ENCODE results near the gene LRRC3. TPM values are rescaled to one million over a fixed set of nuclear protein-coding genes. Genes with fewer than 3 reads are reported as not detected.

Gene LRRC3
- polyA plus RNA-seq, 4 donors: 4.4 to 6.0 (median 5.0) TPM

- no peak for DNase-seq (ENCODE audit: low read depth in 4 of 4, low spot score in 2 of 4)
Measured at GRCh38 chr21:44455524-44456213, 359 bp downstream of the LRRC3 start.

GRCh38 chr21:44456214-44456914, 1.1 kb downstream of the LRRC3 start:
- no peak for DNase-seq (ENCODE audit: low read depth in 4 of 4, low spot score in 2 of 4)

DNA sequence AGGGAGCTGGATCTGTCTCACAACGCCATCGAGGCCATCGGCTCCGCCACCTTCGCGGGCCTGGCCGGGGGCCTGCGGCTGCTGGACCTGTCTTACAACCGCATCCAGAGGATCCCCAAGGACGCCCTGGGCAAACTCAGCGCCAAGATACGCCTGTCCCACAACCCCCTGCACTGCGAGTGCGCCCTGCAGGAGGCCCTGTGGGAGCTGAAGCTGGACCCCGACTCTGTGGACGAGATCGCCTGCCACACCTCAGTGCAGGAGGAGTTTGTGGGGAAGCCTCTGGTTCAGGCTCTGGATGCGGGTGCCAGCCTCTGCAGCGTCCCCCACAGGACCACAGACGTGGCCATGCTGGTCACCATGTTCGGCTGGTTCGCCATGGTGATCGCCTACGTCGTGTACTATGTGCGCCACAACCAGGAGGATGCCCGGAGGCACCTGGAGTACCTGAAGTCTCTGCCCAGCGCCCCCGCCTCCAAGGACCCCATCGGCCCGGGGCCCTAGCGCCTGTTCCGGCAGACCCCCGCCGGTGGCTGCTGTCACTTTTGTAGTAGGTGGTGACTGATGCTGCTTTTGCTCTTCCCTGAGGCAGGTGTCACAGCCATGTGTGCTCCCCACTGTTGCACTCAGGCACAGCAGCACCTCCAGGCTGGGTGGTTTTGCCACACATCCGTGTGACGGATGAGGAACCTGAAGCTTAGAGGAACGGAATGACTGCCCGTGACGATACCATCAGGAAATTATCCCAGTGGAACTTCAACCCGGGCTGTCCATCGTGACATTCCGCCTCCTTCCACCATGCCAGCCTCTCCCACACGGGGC, 1.8 kb downstream of the LRRC3 start:
- no peak for DNase-seq (ENCODE audit: low read depth in 4 of 4, low spot score in 2 of 4)

- DNase-seq (ENCODE audit: low read depth in 4 of 4, low spot score in 2 of 4): no peak
Measured at GRCh38 chr21:44458971-44459711, 3.8 kb downstream of the LRRC3 start.

- DNase-seq (ENCODE audit: low read depth in 4 of 4, low spot score in 2 of 4): no peak
Measured at GRCh38 chr21:44459712-44460440, 4.6 kb downstream of the LRRC3 start.

DNA sequence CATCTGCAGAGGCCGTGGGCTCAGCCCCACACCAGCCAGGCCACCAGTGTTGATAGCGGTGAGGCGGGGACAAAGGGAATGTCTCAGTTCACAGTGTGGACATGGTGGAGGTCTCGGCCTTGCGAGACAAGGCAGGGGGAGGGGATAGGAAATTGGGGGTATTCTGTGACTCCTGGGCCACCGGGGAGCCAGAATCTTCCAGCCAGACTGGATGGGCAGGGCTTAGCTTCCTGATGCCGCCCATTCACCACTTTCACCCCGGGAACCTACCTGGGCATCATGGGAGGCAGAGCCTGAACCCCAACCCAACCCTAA, 5.1 kb downstream of the LRRC3 start:
- DNase-seq (ENCODE audit: low read depth in 4 of 4, low spot score in 2 of 4): no peak

- no peak for DNase-seq (ENCODE audit: low read depth in 4 of 4, low spot score in 2 of 4)
Measured at GRCh38 chr21:44461005-44461404, 5.7 kb downstream of the LRRC3 start.

- no peak for DNase-seq (ENCODE audit: low read depth in 4 of 4, low spot score in 2 of 4)
Measured at GRCh38 chr21:44461464-44462001, 6.2 kb downstream of the LRRC3 start.

DNA sequence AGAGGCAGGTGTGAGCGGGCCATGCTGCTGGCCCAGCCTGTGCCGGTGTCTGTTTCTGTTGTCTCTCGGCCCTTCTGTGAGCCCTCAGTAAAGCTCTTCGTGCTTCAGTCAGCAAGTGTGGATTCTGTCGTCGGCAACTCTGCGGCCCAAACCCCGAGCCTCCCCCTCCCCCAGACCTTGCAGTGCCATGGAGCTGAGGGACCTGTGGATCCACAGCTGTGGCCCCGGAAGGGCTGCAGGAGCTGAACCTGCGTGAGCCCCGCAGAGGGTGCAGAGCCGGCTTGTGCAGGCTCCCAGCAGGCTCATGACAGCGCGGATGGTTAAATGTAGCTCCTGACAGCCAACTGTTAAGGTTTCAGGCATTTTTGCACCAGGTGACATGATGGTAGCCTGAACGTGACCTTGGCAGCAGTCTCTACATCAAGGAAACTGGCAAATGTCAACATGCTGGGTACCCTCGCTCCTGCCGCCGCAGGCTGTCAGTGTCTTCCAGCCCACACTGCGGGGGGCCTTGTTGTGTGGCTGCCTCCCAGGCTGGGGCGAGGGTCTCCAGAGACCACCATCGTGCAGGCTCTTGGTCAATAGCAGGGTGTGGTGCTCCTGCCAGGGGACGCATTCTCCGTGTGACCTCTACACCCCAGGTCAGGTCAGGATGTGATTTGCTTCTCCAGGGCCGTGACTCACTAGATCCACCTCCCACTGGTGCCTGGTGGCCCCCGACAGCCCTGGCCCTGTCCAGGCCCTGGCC, 7.0 kb downstream of the LRRC3 start:
- no peak for DNase-seq (ENCODE audit: low read depth in 4 of 4, low spot score in 2 of 4)

DNA sequence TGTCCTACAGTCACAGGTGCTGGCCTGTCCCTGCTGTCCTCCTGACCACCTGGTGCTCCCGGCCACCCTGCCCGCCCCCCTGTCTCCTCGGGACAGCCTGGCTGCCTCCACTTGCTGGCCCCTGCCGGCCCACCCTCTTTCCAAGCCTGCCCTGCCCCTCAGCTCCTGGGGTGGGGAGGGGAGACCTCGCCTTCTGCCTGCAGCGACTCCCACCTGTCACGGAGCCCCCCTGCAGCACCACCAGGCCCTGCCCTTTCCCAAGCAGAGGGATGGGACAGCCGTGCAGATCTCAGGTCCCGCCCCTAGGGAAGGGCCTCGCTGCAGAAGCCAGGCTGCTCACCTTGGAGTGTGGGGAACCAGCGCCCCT, 7.5 kb downstream of the LRRC3 start:
- no peak for DNase-seq (ENCODE audit: low read depth in 4 of 4, low spot score in 2 of 4)

- no peak for DNase-seq (ENCODE audit: low read depth in 4 of 4, low spot score in 2 of 4)
Measured at GRCh38 chr21:44463724-44464123, 8.4 kb downstream of the LRRC3 start.

DNA sequence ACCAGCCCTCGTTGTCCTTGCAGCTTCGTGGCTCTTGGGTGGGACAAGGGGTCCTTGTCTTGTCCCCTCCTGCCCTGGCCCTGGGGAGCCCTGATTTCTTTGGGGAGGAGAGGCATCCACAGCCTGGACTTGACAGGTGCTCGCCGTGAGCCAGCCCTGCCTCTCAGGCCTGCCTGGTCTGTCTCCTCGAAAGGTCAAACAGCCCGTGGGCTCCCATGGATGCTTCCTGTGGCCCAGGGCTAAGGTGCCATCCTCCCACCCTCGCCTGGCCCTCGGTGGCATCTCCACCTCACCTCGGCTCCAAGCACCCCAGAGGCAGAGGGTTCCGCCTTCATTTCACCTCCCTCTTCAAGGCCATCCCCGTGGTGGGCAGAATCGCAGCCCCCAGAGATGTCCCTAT, 9.0 kb downstream of the LRRC3 start:
- DNase-seq (ENCODE audit: low read depth in 4 of 4, low spot score in 2 of 4): no peak

GRCh38 chr21:44466351-44466954, 11.1 kb downstream of the LRRC3 start:
- no peak for DNase-seq (ENCODE audit: low read depth in 4 of 4, low spot score in 2 of 4)

GRCh38 chr21:44466996-44467858, 11.9 kb downstream of the LRRC3 start:
- no peak for DNase-seq (ENCODE audit: low read depth in 4 of 4, low spot score in 2 of 4)

- no peak for DNase-seq (ENCODE audit: low read depth in 4 of 4, low spot score in 2 of 4)
Measured at GRCh38 chr21:44467859-44468195, 12.5 kb downstream of the LRRC3 start.

DNA sequence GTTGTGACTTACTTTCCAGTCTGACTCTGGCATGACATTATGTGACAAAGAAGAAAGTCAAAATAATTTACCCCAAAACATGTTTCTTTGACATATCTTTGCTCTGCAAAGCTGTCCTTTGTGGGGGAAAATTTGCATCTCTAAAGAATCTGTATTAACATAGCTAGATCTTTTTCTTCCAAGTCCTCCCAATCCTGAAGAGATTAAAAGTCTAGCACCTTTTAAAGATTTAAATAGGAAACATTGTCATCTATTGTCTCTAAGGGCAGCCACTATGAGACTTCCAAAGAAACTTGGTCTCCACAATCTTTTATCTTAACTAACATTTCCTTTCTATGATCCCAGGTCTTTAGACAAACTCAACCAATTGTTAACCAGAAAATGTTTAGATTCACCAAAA, 16.0 kb downstream of the LRRC3 start:
- no peak for DNase-seq (ENCODE audit: low read depth in 4 of 4, low spot score in 2 of 4)

GRCh38 chr21:44471996-44472395, 16.7 kb downstream of the LRRC3 start:
- DNase-seq (ENCODE audit: low read depth in 4 of 4, low spot score in 2 of 4): no peak

DNA sequence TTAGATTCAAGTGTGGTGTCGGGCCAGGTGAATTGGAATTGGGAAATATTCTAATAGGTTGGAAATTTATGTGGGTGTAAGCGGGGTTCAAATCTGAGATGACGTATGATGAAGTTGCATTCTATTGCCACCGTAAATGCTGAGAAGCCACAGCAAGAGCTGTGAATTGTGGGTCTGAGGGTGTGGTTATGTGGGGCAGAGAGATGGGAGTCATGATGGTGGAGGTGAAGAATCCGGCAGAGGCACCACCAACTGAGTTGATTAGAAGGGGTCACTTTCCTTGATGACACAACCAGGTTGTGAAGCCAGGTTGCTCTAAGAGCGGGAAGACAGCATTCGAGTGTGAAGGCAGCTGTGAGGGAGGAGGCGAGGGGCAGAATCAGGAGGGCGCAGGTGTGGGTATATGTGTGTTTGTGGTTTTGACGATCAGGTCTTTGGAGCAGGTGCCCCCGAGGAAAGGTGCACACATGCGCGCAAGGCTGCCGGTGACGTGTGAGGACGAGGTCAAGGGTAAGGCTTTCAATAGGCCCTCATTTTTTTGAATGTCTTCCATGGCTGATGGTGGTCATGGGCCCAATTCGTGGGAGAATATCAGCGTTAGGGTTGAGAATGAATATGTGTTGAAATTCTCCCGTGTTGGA, 18.7 kb downstream of the LRRC3 start:
- no peak for DNase-seq (ENCODE audit: low read depth in 4 of 4, low spot score in 2 of 4)

Data from left renal cortex interstitium (tissue), 4 donors.